HepG2 (cell line): ENCODE results near the gene CMTM2. TPM values are rescaled to one million over a fixed set of nuclear protein-coding genes. Genes with fewer than 3 reads are reported as not detected.

ENCODE experiments used
- HDAC2 ChIP-seq: sonication (generic); formaldehyde crosslinking; IDR thresholded peaks from 2 replicates; pipeline ENCODE4 v1.4.0; 2020; ENCODE audit warnings: missing genetic modification reagents
- MEIS1 ChIP-seq: sonication (generic); formaldehyde crosslinking; IDR thresholded peaks from 2 replicates; pipeline ENCODE4 v1.9.0; 2021; ENCODE audit warnings: mild to moderate bottlenecking, missing genetic modification reagents, moderate library complexity, borderline replicate concordance
- PPARG ChIP-seq: conservative IDR thresholded peaks from 2 replicates; pipeline ENCODE4 v1.6.1; 2016; ENCODE audit warnings: missing biosample characterization, missing genetic modification reagents
- RAD51 ChIP-seq: fragments of 450-650 bp; IDR thresholded peaks from 2 replicates; pipeline ENCODE4 v1.6.1; 2016; ENCODE audit warnings: borderline replicate concordance
- XRCC5 ChIP-seq: fragments of 200-400 bp; formaldehyde crosslinking; optimal IDR thresholded peaks from 2 replicates; pipeline ENCODE3; 2017; ENCODE audit warnings: mild to moderate bottlenecking, low read length
- ZNF543 ChIP-seq: sonication (generic); formaldehyde crosslinking; IDR thresholded peaks from 2 replicates; pipeline ENCODE4 v1.4.0; 2020; ENCODE audit warnings: mild to moderate bottlenecking, missing genetic modification reagents
- ZNF605 ChIP-seq: sonication (generic); formaldehyde crosslinking; IDR thresholded peaks from 2 replicates; pipeline ENCODE4 v1.8.0; 2022; ENCODE audit warnings: mild to moderate bottlenecking, missing genetic modification reagents
- ZNF850 ChIP-seq: sonication (generic); formaldehyde crosslinking; conservative IDR thresholded peaks from 2 replicates; pipeline ENCODE4 v1.9.0; 2021; ENCODE audit warnings: mild to moderate bottlenecking, missing genetic modification reagents
- polyA plus RNA-seq, 8 experiments: library from polyadenylated mRNA; depleted of rRNA in 3 of 8; stranded (reverse) in 7 of 8; unstranded in 1 of 8; fragments of >200 nt; fragmentation: Illumina TruSeq in 4 of 8; extraction: Trizol in 4 of 8; gene quantifications; 2 replicates each; pipeline versions ENCODE4 v1.2.1 to v1.2.3, GENCODE V29; 2011 to 2016; ENCODE audit warnings: low read depth in 4 of 8, missing spikeins in 1 of 8, mixed read lengths in 1 of 8; ENCODE audit not compliant: insufficient read depth in 1 of 8
- total RNA-seq, 5 experiments: library from RNA; depleted of rRNA; stranded (reverse); fragments of >200 nt; fragmentation: Illumina TruSeq; extraction: Trizol; gene quantifications; 2 replicates each; pipeline ENCODE4 v1.2.3, GENCODE V29; 2016; ENCODE audit warnings: low read depth in 1 of 5
- TF ChIP-seq, protein P1 (sequence below): sonication (generic); formaldehyde crosslinking; IDR thresholded peaks from 2 replicates; pipeline ENCODE4 v1.9.0; 2021; ENCODE audit warnings: mild to moderate bottlenecking, missing genetic modification reagents
- TF ChIP-seq, protein P2 (sequence below): sonication (generic); formaldehyde crosslinking; IDR thresholded peaks from 2 replicates; pipeline ENCODE4 v1.5.1; 2020; ENCODE audit warnings: mild to moderate bottlenecking, moderate library complexity, missing genetic modification reagents
- TF ChIP-seq, protein P3 (sequence below): sonication (generic); formaldehyde crosslinking; IDR thresholded peaks from 2 replicates; pipeline ENCODE4 v1.4.0; 2020; ENCODE audit warnings: missing genetic modification reagents
- TF ChIP-seq, protein P4 (sequence below): sonication (generic); formaldehyde crosslinking; IDR thresholded peaks from 2 replicates; pipeline ENCODE4 v1.4.0; 2020; ENCODE audit warnings: missing genetic modification reagents

Gene CMTM2
- total and polyA plus RNA-seq, 2 of the 13 experiments (the other 11 are each of a cell fraction or from before 2014, with no cell fraction given): not detected

DNA sequence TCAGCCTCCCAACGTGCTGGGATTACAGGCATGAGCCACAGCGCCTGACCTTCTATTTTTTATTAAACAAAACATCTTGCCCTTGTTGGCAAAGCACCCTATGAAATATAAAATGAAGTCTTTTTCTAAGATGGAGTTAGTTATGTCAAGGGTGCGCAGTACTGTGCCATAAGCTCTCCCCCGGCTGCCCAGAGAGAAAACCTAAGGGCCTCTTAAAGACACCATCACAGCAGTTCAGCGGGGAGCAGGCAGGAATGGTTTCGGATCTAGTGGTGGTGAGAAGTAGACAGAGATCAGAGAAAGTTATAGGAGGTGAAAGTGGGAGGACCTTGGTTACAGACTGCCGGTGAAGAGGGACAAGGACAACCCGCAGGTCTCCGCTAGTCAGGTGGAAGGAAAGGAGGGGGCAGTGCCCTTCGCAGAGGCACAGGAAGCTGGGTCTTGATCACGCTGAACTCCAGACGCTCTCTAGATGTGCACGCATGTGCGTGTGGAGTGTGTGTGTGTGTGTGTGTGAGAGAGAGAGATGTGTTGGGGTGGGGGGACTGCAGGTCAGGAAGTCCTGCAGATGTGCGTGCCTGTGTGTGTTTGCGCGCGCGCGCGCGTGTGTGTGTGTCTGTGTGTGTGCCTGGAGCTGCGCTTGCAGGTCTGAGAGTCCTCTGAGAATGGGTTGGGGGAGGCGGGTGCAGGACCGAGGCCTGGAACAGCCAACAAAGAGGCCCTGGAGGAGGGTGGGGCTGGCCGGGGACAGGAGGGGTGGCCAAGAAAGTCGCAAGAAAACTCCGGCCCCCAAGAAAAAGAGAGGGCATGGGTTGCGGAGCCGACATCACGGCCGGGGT, 24.5 kb downstream of the CMTM2 start (continued):
- TF ChIP-seq, protein P1, sequence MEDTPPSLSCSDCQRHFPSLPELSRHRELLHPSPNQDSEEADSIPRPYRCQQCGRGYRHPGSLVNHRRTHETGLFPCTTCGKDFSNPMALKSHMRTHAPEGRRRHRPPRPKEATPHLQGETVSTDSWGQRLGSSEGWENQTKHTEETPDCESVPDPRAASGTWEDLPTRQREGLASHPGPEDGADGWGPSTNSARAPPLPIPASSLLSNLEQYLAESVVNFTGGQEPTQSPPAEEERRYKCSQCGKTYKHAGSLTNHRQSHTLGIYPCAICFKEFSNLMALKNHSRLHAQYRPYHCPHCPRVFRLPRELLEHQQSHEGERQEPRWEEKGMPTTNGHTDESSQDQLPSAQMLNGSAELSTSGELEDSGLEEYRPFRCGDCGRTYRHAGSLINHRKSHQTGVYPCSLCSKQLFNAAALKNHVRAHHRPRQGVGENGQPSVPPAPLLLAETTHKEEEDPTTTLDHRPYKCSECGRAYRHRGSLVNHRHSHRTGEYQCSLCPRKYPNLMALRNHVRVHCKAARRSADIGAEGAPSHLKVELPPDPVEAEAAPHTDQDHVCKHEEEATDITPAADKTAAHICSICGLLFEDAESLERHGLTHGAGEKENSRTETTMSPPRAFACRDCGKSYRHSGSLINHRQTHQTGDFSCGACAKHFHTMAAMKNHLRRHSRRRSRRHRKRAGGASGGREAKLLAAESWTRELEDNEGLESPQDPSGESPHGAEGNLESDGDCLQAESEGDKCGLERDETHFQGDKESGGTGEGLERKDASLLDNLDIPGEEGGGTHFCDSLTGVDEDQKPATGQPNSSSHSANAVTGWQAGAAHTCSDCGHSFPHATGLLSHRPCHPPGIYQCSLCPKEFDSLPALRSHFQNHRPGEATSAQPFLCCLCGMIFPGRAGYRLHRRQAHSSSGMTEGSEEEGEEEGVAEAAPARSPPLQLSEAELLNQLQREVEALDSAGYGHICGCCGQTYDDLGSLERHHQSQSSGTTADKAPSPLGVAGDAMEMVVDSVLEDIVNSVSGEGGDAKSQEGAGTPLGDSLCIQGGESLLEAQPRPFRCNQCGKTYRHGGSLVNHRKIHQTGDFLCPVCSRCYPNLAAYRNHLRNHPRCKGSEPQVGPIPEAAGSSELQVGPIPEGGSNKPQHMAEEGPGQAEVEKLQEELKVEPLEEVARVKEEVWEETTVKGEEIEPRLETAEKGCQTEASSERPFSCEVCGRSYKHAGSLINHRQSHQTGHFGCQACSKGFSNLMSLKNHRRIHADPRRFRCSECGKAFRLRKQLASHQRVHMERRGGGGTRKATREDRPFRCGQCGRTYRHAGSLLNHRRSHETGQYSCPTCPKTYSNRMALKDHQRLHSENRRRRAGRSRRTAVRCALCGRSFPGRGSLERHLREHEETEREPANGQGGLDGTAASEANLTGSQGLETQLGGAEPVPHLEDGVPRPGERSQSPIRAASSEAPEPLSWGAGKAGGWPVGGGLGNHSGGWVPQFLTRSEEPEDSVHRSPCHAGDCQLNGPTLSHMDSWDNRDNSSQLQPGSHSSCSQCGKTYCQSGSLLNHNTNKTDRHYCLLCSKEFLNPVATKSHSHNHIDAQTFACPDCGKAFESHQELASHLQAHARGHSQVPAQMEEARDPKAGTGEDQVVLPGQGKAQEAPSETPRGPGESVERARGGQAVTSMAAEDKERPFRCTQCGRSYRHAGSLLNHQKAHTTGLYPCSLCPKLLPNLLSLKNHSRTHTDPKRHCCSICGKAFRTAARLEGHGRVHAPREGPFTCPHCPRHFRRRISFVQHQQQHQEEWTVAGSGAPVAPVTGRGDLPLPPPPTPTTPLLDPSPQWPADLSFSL (CRISPR knock-in tag): peak; percentile 97
- TF ChIP-seq, protein P2, sequence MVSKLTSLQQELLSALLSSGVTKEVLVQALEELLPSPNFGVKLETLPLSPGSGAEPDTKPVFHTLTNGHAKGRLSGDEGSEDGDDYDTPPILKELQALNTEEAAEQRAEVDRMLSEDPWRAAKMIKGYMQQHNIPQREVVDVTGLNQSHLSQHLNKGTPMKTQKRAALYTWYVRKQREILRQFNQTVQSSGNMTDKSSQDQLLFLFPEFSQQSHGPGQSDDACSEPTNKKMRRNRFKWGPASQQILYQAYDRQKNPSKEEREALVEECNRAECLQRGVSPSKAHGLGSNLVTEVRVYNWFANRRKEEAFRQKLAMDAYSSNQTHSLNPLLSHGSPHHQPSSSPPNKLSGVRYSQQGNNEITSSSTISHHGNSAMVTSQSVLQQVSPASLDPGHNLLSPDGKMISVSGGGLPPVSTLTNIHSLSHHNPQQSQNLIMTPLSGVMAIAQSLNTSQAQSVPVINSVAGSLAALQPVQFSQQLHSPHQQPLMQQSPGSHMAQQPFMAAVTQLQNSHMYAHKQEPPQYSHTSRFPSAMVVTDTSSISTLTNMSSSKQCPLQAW (CRISPR knock-in tag): peak; percentile 45; the same call in 1 of the 2 replicates
- TF ChIP-seq HDAC2 (CRISPR knock-in tag): peak; percentile 63; the same call in 1 of the 2 replicates
- no peak for TF ChIP-seq ZNF605 (CRISPR knock-in tag)
- TF ChIP-seq ZNF543: 0 out of 2 replicates have a peak, but pooled peaks have one; percentile 26
- TF ChIP-seq, protein P3, sequence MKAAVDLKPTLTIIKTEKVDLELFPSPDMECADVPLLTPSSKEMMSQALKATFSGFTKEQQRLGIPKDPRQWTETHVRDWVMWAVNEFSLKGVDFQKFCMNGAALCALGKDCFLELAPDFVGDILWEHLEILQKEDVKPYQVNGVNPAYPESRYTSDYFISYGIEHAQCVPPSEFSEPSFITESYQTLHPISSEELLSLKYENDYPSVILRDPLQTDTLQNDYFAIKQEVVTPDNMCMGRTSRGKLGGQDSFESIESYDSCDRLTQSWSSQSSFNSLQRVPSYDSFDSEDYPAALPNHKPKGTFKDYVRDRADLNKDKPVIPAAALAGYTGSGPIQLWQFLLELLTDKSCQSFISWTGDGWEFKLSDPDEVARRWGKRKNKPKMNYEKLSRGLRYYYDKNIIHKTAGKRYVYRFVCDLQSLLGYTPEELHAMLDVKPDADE (CRISPR knock-in tag): no peak
- no peak; the same call in 1 of the 2 replicates for TF ChIP-seq MEIS1 (CRISPR knock-in tag)
- 0 out of 2 replicates have a peak, but pooled peaks have one; percentile 49 for TF ChIP-seq ZNF850 (CRISPR knock-in tag)
- TF ChIP-seq XRCC5: peak; percentile 73
- TF ChIP-seq RAD51: no peak
- no peak for TF ChIP-seq PPARG (CRISPR knock-in tag)
- TF ChIP-seq, protein P4, sequence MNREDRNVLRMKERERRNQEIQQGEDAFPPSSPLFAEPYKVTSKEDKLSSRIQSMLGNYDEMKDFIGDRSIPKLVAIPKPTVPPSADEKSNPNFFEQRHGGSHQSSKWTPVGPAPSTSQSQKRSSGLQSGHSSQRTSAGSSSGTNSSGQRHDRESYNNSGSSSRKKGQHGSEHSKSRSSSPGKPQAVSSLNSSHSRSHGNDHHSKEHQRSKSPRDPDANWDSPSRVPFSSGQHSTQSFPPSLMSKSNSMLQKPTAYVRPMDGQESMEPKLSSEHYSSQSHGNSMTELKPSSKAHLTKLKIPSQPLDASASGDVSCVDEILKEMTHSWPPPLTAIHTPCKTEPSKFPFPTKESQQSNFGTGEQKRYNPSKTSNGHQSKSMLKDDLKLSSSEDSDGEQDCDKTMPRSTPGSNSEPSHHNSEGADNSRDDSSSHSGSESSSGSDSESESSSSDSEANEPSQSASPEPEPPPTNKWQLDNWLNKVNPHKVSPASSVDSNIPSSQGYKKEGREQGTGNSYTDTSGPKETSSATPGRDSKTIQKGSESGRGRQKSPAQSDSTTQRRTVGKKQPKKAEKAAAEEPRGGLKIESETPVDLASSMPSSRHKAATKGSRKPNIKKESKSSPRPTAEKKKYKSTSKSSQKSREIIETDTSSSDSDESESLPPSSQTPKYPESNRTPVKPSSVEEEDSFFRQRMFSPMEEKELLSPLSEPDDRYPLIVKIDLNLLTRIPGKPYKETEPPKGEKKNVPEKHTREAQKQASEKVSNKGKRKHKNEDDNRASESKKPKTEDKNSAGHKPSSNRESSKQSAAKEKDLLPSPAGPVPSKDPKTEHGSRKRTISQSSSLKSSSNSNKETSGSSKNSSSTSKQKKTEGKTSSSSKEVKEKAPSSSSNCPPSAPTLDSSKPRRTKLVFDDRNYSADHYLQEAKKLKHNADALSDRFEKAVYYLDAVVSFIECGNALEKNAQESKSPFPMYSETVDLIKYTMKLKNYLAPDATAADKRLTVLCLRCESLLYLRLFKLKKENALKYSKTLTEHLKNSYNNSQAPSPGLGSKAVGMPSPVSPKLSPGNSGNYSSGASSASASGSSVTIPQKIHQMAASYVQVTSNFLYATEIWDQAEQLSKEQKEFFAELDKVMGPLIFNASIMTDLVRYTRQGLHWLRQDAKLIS: no peak
